Adrenal gland (tissue), 12 donors: ENCODE results near the gene TUBGCP2. TPM values are rescaled to one million over a fixed set of nuclear protein-coding genes. Genes with fewer than 3 reads are reported as not detected.
A peak's percentile ranks its signal among the peaks of the same experiment; 100 is the strongest.
"Not testable (repeated sequence)": the region's sequence is repeated elsewhere in the genome, so short reads cannot be mapped to it uniquely, and the experiment has no call there.

Experiments
- DNase-seq, 7 donors: peaks; one replicate each; pipeline ENCODE4 v3.0.0-alpha.2; 2019 to 2020
- H3K27ac ChIP-seq, 5 donors: fragments of 200-600 bp; sonication (generic) in 4 of 5; 1 replicate in 3 of 5; 2 replicates in 2 of 5; pipeline versions ENCODE4 v1.5.1 to v1.8.0; 2016 to 2020; ENCODE audit warnings: mild to moderate bottlenecking in 1 of 5
- H3K27me3 ChIP-seq: fragments of 200-600 bp; 2 replicates; pipeline ENCODE4 v1.8.0; 2021
- H3K36me3 ChIP-seq, 2 donors: fragments of 200-600 bp; replicated peaks in 1 of 2; 1 replicate in 1 of 2; 2 replicates in 1 of 2; pipeline versions ENCODE4 v1.5.1 to v1.8.0; 2018 to 2022
- H3K4me1 ChIP-seq, 2 donors: fragments of 200-600 bp; replicated peaks in 1 of 2; 1 replicate in 1 of 2; 2 replicates in 1 of 2; pipeline versions ENCODE4 v1.5.1 to v1.8.0; 2018 to 2021
- H3K4me3 ChIP-seq, 4 donors: fragments of 200-600 bp; sonication (generic) in 3 of 4; one replicate each; pipeline ENCODE4 v1.5.1; 2016 to 2018
- H3K9me3 ChIP-seq, 3 donors: fragments of 200-600 bp; sonication (generic) in 1 of 3; replicated peaks in 1 of 3; 1 replicate in 2 of 3; 2 replicates in 1 of 3; pipeline versions ENCODE4 v1.5.1 to v1.8.0; 2016 to 2021
- POLR2A ChIP-seq, 2 donors: fragments of 450-650 bp; IDR thresholded peaks; one replicate each; pipeline ENCODE4 v1.6.1; 2017; ENCODE audit warnings: antibody characterized with exemption in 2 of 2, mild to moderate bottlenecking in 2 of 2, moderate library complexity in 1 of 2
- WGBS, 4 donors: extraction: QIAGEN DNeasy Blood & Tissue Kit in 2 of 4; methylation state at CpG; one replicate each; pipeline versions ENCODE4 v1.1.5 to v1.1.7; 2013 to 2017; 5-methylcytosine and 5-hydroxymethylcytosine counted together
- intact Hi-C, 2 donors: fragments of 100-400 bp; cut with DNase I; formaldehyde crosslinking; loops; one replicate each; pipeline versions ENCODE4 v1.14.1 to v1.15.0; 2022 to 2023
- polyA plus RNA-seq, 3 donors: library from polyadenylated mRNA; stranded (reverse); fragments of 200-250 nt in 2 of 3; fragments of 350-450 nt in 1 of 3; fragmentation: Illumina TruSeq in 1 of 3; extraction: RNeasy Lipid Tissue Mini Kit (QIAGEN cat#74804) in 1 of 3; gene quantifications; one replicate each; pipeline ENCODE4 v1.2.3, GENCODE V29; 2013 to 2014
- total RNA-seq, 9 donors: library from RNA; depleted of rRNA in 4 of 9; stranded (reverse); fragments of >200 nt in 4 of 9; fragments of 120-200 nt in 1 of 9; fragmentation: NEBNext Ultra II Directional in 1 of 9; extraction: Animal tissue kit (Norgen Biotek cat#: 25700) in 1 of 9; gene quantifications; one replicate each; pipeline versions ENCODE4 v1.1.0 to v1.2.4, GENCODE V29; 2013 to 2023
- TF ChIP-seq, protein P1 (sequence below), 6 experiments: fragments of 450-650 bp in 4 of 6; fragments of 200-600 bp in 2 of 6; sonication (generic) in 1 of 6; IDR thresholded peaks; 1 replicate in 5 of 6; 2 replicates in 1 of 6; pipeline versions ENCODE4 v1.5.1 to v1.8.0; 2016 to 2021; ENCODE audit warnings: antibody characterized with exemption in 6 of 6, mild to moderate bottlenecking in 2 of 6, moderate library complexity in 1 of 6
- donor health status: healthy with polysubstance abuse.
- donor health status: Bipolar disorder and iron deficiency.
- donor health status: DM: yes; HTN: yes; CAD: no.
- donor health status: DM: no; HTN: no; CAD: no.
- donor health status: DM: no; HTN: no; CAD: no.
- donor health status: DM: yes; HTN: yes; CAD: no.

Gene TUBGCP2
- total and polyA plus RNA-seq, 12 donors: 30.9 to 234 (median 62.0) TPM

DNA sequence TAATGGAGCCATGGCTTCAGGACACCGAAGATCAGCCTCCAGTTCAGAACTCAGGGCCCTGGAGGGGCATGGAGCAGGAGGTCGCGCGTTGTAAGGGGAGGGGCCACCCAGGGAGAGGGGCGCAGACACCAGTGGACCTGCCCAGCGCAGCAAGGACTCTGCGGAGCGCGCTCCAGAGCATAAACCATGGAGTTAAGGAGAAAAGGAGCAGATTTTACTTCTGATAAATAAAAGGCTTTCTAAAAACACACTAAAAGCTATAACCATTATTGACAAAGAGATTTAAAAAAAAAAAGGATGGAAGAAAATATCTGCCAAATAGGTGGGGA is 17.5 kb upstream of the TUBGCP2 start:
- Histone ChIP-seq H3K36me3 (no peaks in the 10 kb centered on the region), H3K9me3 (no peaks in the 10 kb centered on the region), H3K27me3 (peaks cover 41% of the 10 kb centered on the region), H3K4me1 (peaks cover 0 to 21% of the 10 kb centered on the region in 2 donors), H3K4me3 (peak overlapping the region in 1 of 4 donors; percentile 53), H3K27ac (peak overlapping the region in 1 of 5 donors; percentile 52)
- intact Hi-C loops: no loop called here
- TF ChIP-seq, protein P1, sequence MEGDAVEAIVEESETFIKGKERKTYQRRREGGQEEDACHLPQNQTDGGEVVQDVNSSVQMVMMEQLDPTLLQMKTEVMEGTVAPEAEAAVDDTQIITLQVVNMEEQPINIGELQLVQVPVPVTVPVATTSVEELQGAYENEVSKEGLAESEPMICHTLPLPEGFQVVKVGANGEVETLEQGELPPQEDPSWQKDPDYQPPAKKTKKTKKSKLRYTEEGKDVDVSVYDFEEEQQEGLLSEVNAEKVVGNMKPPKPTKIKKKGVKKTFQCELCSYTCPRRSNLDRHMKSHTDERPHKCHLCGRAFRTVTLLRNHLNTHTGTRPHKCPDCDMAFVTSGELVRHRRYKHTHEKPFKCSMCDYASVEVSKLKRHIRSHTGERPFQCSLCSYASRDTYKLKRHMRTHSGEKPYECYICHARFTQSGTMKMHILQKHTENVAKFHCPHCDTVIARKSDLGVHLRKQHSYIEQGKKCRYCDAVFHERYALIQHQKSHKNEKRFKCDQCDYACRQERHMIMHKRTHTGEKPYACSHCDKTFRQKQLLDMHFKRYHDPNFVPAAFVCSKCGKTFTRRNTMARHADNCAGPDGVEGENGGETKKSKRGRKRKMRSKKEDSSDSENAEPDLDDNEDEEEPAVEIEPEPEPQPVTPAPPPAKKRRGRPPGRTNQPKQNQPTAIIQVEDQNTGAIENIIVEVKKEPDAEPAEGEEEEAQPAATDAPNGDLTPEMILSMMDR (IDR thresholded peaks at IDR 0.05): no peak
- no peak for TF ChIP-seq POLR2A (IDR thresholded peaks at IDR 0.05)
- WGBS, 4 donors: 32 to 44% (median 39%) methylated on average over 9 of the region's 9 CpGs
- no peak for DNase-seq

DNA sequence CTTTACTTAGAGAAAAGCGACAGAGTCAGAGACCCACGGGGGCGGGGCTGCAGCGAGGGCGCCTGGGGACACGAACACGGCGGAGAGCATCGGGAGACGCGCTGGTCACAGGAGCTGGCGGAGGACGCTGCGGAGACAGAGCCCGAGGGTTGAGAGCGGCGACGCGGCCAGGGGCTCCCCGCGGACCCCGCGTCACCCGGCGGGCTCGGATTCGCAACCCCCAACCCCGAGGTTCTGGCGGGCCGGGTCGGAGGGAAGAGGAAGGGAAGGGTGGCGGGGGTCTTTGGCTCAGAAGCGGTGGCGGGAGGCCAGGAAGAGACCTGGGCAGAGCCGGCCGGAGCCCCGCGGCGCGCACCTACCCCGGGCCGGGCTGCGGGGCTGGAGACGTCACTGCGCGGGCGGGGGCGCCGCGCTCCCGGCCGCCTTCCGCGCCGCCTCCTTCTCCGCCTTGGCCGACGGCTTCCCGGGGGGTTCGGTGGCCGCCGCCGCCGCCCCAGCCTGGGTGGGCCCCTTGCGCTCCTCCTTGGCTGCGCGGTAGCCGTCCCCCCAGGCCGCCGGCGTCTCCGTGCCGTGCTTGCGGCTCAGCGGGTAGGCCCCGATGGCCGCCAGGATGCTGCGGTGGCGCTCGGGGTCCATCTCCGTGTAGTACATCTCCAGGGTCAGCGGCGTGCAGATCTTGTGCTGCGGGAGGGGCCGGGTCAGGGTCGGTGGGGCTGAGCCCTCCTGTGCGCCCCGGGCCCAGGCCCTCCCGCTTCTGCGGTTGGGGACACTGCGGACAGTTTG is 17.0 kb upstream of the TUBGCP2 start:
- Histone ChIP-seq H3K36me3 (no peaks in the 10 kb centered on the region), H3K4me1 (peaks cover 0 to 21% of the 10 kb centered on the region in 2 donors), H3K27ac (peak overlapping the region in 1 of 5 donors; percentile 52), H3K27me3 (peaks cover 41% of the 10 kb centered on the region), H3K9me3 (no peaks in the 10 kb centered on the region), H3K4me3 (peak overlapping the region in 2 of 4 donors; percentile 16 to 53)
- intact Hi-C loops: no loop called here
- peak in 2 of 7 donors; percentile 31 to 84 for DNase-seq
- TF ChIP-seq POLR2A (IDR thresholded peaks at IDR 0.05): no peak
- TF ChIP-seq, protein P1 (IDR thresholded peaks at IDR 0.05): no peak
- WGBS, 4 donors: 1 to 7% (median 2%) methylated on average over 3 to 90 of the region's 91 CpGs

DNA sequence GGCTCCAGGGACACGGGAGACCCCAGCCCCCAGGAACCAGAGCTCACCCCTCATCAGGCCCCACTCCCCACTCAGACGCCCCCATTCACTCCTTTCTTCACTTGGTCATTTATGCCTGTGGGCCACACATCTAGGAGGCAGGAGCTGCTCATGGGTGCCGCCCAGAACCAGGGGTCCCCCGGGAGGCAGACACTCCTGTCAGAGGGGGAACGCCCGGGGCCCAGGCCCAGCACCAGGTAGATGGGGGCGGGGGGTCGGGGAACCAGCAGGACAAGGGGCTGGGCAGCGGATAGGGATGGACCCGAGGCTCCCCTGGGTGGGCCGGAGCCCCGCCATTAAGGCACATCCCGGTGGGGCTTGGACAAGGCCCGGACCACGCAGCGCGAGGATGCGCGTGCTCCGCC is 16.2 kb upstream of the TUBGCP2 start:
- Histone ChIP-seq H3K4me3 (peak overlapping the region in 1 of 4 donors; percentile 53), H3K27ac (peak overlapping the region in 1 of 5 donors; percentile 52), H3K9me3 (no peaks in the 10 kb centered on the region), H3K27me3 (peaks cover 41% of the 10 kb centered on the region), H3K36me3 (no peaks in the 10 kb centered on the region), H3K4me1 (peaks cover 0 to 19% of the 10 kb centered on the region in 2 donors)
- TF ChIP-seq POLR2A (IDR thresholded peaks at IDR 0.05): no peak
- TF ChIP-seq, protein P1 (IDR thresholded peaks at IDR 0.05): no peak
- no peak for DNase-seq
- WGBS, 4 donors: 19 to 30% (median 22%) methylated on average over 6 to 20 of the region's 20 CpGs
- intact Hi-C loops: no loop called here

DNA sequence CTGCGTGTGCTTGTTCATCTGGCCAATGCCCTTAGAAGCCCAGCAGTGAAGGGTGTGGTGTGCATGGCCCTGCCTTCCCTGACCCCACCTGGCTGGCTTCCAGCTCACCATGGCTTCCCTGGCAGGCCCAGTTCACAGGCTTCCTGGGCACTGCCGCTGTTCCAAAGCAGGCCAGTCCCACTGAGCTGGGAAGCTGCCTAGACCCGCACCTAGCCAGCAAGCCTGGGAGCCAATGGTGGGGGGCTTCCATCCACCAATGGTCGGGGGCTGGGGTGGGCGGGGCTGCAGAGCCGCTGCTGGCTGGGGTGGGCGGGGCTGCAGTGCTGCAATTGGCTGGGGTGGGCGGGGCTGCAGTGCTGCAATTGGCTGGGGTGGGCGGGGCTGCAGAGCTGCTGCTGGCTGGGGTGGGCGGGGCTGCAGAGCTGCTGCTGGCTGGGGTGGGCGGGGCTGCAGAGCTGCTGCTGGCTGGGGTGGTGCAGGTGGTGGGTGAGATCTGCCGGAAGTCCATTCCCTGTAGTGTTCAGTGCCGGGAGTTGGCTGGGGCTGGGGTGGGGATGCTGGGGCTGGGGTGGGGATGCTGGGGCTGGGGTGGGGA is 15.6 kb upstream of the TUBGCP2 start:
- Histone ChIP-seq H3K27ac (no peak overlapping the region), H3K27me3 (peaks cover 41% of the 10 kb centered on the region), H3K4me3 (peak overlapping the region in 1 of 4 donors; percentile 53), H3K36me3 (no peaks in the 10 kb centered on the region), H3K4me1 (peaks cover 0 to 14% of the 10 kb centered on the region in 2 donors), H3K9me3 (no peaks in the 10 kb centered on the region)
- TF ChIP-seq, protein P1 (IDR thresholded peaks at IDR 0.05): no peak
- no peak for TF ChIP-seq POLR2A (IDR thresholded peaks at IDR 0.05)
- DNase-seq: peak; percentile 70 to 89 (median 81)
- intact Hi-C loops: no loop called here
- WGBS, 4 donors: 5 to 10% (median 6%) methylated on average over 2 to 13 of the region's 13 CpGs

DNA sequence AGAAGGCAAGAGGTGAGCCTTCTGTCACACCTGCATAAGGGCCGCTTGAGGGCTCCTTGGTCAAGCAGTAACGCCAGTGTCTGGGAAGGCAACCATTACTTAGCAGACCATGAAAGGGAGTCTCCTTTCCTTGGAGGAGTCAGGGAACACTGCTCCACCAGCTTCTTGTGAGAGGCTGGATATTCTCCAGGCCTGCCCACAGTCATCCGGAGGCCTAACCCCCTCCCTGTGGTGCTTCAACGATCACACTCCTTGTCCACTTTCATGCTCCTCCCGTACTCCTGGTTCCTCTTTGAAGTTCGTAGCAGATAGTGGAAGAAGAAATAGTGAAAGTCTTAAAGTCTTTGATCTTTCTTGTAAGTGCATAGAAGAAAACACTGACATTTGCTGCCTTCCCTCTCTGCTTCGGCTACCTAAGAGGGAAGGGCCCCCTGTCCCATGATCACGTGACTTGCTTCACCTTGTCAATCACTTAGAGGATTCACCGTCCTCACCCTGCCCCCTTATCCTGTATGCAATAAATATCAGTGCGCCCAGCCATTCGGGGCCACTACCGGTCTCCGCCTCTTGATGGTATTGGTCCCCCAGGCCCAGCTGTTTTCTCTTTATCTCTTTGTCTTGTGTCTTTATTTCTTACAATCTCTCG is 13.5 kb upstream of the TUBGCP2 start:
- H3K9me3 ChIP-seq, DNase-seq, H3K36me3 ChIP-seq, H3K4me3 ChIP-seq, H3K27ac ChIP-seq, intact Hi-C loops: not testable (repeated sequence)
- peaks cover 24% of the 10 kb centered on the region for H3K27me3 ChIP-seq
- peaks cover 0 to 13% of the 10 kb centered on the region in 2 donors for H3K4me1 ChIP-seq
- WGBS, 4 donors: 80 to 88% (median 86%) methylated on average over 11 to 12 of the region's 14 CpGs

DNA sequence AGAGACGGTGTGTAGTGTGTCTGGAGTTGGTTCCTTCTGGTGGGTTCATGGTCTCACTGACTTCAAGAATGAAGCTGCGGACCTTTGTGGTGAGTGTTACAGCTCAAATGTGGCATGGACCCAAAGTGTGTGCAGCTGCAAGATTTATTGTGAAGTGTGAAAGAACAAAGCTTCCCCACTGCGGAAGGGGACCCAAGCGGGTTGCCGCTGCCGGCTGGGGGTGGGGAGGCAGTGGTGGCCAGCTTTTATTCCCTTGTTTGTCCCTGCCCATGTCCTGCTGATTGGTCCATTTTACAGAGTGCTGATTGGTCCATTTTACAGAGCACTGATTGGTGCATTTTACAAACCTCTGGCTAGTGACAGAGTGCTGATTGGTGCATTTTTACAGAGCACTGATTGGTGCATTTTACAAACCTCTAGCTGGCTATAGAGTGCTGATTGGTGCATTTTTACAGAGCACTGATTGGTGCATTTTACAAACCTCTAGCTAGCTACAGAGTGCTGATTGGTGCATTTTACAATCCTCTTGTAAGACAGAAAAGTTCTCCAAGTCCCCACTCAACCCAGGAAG is 12.3 kb upstream of the TUBGCP2 start:
- WGBS, 4 donors: 90 to 97% (median 95%) methylated on average over 6 of the region's 6 CpGs
- H3K27ac ChIP-seq, H3K9me3 ChIP-seq, intact Hi-C loops, DNase-seq, H3K4me3 ChIP-seq, H3K36me3 ChIP-seq: not testable (repeated sequence)
- Histone ChIP-seq H3K4me1 (peaks cover 0 to 11% of the 10 kb centered on the region in 2 donors), H3K27me3 (peaks cover 12% of the 10 kb centered on the region)
